ENCODE results near the gene TAF13.
A peak's percentile ranks its signal among the peaks of the same experiment; 100 is the strongest.

DNA sequence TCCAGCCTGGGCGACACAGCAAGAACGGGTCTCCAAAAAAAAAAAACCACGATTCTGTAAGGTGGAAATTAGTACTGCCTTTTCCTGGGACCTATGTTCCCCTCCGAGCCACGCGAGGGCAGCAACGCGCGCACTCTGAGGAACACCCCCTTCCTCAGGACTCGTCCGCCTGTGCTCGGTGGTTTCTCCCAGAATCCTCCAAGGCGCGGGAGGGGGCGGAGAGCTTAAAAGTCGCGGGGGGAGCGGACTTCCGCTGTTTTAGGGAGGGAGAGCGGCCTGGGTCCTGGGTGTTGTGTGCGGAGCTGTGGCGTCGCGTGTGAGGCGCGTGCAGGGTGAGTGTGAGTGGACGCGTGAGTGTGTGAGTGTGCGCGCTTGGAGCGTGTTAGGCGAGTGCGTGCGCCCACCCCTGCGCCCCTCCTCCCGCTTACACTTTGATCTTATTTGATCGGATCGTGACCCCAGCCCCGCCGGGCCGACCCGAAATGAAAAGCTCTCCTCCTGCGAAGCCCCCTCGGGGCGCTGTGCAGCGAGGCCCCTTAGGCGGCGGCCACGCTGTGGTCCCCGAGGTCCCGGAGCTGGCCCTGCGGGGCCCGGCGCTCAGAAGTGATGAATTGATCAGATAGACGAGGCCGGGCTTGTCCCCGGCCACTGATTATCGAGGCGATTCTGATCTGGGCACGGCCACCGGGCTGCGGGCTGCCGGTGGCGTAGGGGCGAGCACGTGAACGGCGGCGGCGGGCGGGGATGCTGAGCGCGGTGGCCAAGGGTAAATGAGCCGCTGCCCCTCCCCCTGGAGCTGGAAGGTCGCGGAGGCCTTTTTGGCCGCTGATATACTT lies 24.4 kb upstream of the TAF13 start:
- TF ChIP-seq NFIC (IDR thresholded peaks at IDR 0.05) (peak; percentile 36; the same call in 1 of the 2 replicates), YY1 (IDR thresholded peaks at IDR 0.05; ENCODE audit: low read depth) (peak; percentile 61; the same call in 1 of the 2 replicates), TAF1 (IDR thresholded peaks at IDR 0.05; ENCODE audit: low read depth) (peak; percentile 97), CEBPB (IDR thresholded peaks at IDR 0.05) (no peak), RAD21 (IDR thresholded peaks at IDR 0.05; ENCODE audit: low read depth) (peak; percentile 52; the same call in 1 of the 2 replicates), CREB1 (IDR thresholded peaks at IDR 0.05; ENCODE audit: low read depth) (peak; percentile 31; the same call in 1 of the 2 replicates)
- TF ChIP-seq, protein P1, sequence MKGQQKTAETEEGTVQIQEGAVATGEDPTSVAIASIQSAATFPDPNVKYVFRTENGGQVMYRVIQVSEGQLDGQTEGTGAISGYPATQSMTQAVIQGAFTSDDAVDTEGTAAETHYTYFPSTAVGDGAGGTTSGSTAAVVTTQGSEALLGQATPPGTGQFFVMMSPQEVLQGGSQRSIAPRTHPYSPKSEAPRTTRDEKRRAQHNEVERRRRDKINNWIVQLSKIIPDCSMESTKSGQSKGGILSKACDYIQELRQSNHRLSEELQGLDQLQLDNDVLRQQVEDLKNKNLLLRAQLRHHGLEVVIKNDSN (IDR thresholded peaks at IDR 0.05), result peak; percentile 37
- TF ChIP-seq, protein P2, sequence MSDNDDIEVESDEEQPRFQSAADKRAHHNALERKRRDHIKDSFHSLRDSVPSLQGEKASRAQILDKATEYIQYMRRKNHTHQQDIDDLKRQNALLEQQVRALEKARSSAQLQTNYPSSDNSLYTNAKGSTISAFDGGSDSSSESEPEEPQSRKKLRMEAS (IDR thresholded peaks at IDR 0.05), result peak; percentile 97
- TF ChIP-seq, protein P3, sequence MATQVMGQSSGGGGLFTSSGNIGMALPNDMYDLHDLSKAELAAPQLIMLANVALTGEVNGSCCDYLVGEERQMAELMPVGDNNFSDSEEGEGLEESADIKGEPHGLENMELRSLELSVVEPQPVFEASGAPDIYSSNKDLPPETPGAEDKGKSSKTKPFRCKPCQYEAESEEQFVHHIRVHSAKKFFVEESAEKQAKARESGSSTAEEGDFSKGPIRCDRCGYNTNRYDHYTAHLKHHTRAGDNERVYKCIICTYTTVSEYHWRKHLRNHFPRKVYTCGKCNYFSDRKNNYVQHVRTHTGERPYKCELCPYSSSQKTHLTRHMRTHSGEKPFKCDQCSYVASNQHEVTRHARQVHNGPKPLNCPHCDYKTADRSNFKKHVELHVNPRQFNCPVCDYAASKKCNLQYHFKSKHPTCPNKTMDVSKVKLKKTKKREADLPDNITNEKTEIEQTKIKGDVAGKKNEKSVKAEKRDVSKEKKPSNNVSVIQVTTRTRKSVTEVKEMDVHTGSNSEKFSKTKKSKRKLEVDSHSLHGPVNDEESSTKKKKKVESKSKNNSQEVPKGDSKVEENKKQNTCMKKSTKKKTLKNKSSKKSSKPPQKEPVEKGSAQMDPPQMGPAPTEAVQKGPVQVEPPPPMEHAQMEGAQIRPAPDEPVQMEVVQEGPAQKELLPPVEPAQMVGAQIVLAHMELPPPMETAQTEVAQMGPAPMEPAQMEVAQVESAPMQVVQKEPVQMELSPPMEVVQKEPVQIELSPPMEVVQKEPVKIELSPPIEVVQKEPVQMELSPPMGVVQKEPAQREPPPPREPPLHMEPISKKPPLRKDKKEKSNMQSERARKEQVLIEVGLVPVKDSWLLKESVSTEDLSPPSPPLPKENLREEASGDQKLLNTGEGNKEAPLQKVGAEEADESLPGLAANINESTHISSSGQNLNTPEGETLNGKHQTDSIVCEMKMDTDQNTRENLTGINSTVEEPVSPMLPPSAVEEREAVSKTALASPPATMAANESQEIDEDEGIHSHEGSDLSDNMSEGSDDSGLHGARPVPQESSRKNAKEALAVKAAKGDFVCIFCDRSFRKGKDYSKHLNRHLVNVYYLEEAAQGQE (IDR thresholded peaks at IDR 0.05; ENCODE audit: low read depth), result no peak
